ENCODE measurements around the gene SCN11A. TPM values are rescaled to one million over a fixed set of nuclear protein-coding genes. Genes with fewer than 3 reads are reported as not detected.

Gene SCN11A
- polyA plus RNA-seq, 1 donor from 2014 or later: 2.2 TPM

DNA sequence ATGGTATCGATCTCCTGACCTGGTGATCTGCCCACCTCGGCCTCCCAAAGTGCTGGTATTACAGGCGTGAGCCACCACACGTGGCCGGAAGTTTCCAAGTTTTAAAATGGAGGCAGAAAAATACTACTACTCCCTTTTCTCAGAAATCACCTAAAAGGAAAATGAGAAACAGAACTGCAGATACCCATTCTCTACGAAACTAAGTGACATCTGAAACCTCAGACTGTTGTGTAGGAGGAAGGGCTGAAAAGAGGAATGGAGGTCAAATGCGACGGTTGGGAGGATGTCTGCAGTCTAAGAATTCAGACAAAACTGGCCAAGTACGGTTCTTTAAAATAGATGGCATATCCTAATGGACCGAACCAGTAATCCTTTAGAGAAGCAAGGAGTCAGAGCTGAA, 24.2 kb upstream of the SCN11A start:
- TF ChIP-seq RAD21 (conservative IDR thresholded peaks at IDR 0.05) (no peak), TAF1 (IDR thresholded peaks at IDR 0.05; ENCODE audit: low read depth) (no peak), EP300 (conservative IDR thresholded peaks at IDR 0.05; ENCODE audit: poor library complexity, severe bottlenecking) (no peak), SMC3 (conservative IDR thresholded peaks at IDR 0.05; ENCODE audit: poor library complexity) (no peak), EZH2 (IDR thresholded peaks at IDR 0.05; ENCODE audit: borderline replicate concordance, insufficient read depth, low read length, poor library complexity, severe bottlenecking) (no peak), POLR2AphosphoS5 (IDR thresholded peaks at IDR 0.05) (no peak), MXI1 (conservative IDR thresholded peaks at IDR 0.05; ENCODE audit: poor library complexity, severe bottlenecking) (no peak)
- TF ChIP-seq, protein P1, sequence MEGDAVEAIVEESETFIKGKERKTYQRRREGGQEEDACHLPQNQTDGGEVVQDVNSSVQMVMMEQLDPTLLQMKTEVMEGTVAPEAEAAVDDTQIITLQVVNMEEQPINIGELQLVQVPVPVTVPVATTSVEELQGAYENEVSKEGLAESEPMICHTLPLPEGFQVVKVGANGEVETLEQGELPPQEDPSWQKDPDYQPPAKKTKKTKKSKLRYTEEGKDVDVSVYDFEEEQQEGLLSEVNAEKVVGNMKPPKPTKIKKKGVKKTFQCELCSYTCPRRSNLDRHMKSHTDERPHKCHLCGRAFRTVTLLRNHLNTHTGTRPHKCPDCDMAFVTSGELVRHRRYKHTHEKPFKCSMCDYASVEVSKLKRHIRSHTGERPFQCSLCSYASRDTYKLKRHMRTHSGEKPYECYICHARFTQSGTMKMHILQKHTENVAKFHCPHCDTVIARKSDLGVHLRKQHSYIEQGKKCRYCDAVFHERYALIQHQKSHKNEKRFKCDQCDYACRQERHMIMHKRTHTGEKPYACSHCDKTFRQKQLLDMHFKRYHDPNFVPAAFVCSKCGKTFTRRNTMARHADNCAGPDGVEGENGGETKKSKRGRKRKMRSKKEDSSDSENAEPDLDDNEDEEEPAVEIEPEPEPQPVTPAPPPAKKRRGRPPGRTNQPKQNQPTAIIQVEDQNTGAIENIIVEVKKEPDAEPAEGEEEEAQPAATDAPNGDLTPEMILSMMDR (IDR thresholded peaks at IDR 0.05; ENCODE audit: poor library complexity, severe bottlenecking): no peak
- TF ChIP-seq, protein P2, sequence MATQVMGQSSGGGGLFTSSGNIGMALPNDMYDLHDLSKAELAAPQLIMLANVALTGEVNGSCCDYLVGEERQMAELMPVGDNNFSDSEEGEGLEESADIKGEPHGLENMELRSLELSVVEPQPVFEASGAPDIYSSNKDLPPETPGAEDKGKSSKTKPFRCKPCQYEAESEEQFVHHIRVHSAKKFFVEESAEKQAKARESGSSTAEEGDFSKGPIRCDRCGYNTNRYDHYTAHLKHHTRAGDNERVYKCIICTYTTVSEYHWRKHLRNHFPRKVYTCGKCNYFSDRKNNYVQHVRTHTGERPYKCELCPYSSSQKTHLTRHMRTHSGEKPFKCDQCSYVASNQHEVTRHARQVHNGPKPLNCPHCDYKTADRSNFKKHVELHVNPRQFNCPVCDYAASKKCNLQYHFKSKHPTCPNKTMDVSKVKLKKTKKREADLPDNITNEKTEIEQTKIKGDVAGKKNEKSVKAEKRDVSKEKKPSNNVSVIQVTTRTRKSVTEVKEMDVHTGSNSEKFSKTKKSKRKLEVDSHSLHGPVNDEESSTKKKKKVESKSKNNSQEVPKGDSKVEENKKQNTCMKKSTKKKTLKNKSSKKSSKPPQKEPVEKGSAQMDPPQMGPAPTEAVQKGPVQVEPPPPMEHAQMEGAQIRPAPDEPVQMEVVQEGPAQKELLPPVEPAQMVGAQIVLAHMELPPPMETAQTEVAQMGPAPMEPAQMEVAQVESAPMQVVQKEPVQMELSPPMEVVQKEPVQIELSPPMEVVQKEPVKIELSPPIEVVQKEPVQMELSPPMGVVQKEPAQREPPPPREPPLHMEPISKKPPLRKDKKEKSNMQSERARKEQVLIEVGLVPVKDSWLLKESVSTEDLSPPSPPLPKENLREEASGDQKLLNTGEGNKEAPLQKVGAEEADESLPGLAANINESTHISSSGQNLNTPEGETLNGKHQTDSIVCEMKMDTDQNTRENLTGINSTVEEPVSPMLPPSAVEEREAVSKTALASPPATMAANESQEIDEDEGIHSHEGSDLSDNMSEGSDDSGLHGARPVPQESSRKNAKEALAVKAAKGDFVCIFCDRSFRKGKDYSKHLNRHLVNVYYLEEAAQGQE (IDR thresholded peaks at IDR 0.05; ENCODE audit: borderline replicate concordance): no peak
- H3K27me3 ChIP-seq (ENCODE audit: insufficient read depth, low read depth, low read length): no peaks in the 10 kb centered on the region
- H3K9me3 ChIP-seq (ENCODE audit: low read length): no peaks in the 10 kb centered on the region
- peaks cover 16% of the 10 kb centered on the region for H3K36me3 ChIP-seq (ENCODE audit: insufficient read depth, low read length)
- H3K4me3 ChIP-seq (ENCODE audit: low read length): no peak overlapping the region
- no peak overlapping the region for H2AFZ ChIP-seq (ENCODE audit: low read depth, low read length)
- H3K27ac ChIP-seq (ENCODE audit: low read length): no peak overlapping the region
- no peaks in the 10 kb centered on the region for H4K20me1 ChIP-seq (ENCODE audit: insufficient read depth)
- no peaks in the 10 kb centered on the region for H3K79me2 ChIP-seq (replicated peaks; ENCODE audit: insufficient read depth, low read length)
- no peaks in the 10 kb centered on the region for H3F3A ChIP-seq (ENCODE audit: insufficient read depth, low read length, poor library complexity, severe bottlenecking)
- no peaks in the 10 kb centered on the region for H3K9me2 ChIP-seq (ENCODE audit: insufficient read depth, low read length)
- no peak overlapping the region for H3K4me2 ChIP-seq (ENCODE audit: low read length)
- H3K9ac ChIP-seq (ENCODE audit: low read length): no peak overlapping the region

DNA sequence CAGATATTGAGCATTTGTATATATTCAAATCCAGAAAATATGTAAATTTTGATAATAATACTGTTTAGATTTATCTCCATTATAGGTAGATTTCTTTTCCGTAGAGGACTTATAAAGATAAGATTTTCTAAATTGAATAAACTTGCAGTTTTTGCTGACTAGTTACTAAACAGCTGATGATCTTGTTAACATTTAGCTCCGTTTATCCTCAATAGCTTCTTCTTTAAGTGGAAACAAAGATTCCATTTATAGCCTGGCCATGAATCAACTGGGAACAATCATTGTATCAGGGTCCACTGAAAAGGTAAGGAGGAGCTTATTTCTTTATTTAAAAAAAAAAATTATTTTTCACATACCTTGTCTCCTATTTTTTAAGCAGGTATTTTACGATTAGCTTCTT, 16.8 kb upstream of the SCN11A start:
- Histone ChIP-seq H3K79me2 (replicated peaks; ENCODE audit: insufficient read depth, low read length) (peaks cover 11% of the 10 kb centered on the region), H4K20me1 (ENCODE audit: insufficient read depth) (no peaks in the 10 kb centered on the region), H3K9me3 (ENCODE audit: low read length) (no peaks in the 10 kb centered on the region), H3K27me3 (ENCODE audit: insufficient read depth, low read depth, low read length) (no peaks in the 10 kb centered on the region), H3K27ac (ENCODE audit: low read length) (no peak overlapping the region), H3K4me2 (ENCODE audit: low read length) (no peak overlapping the region), H3K4me3 (ENCODE audit: low read length) (no peak overlapping the region), H3K9ac (ENCODE audit: low read length) (no peak overlapping the region), H3K9me2 (ENCODE audit: insufficient read depth, low read length) (no peaks in the 10 kb centered on the region), H2AFZ (ENCODE audit: low read depth, low read length) (no peak overlapping the region), H3K36me3 (ENCODE audit: insufficient read depth, low read length) (no peaks in the 10 kb centered on the region), H3F3A (ENCODE audit: insufficient read depth, low read length, poor library complexity, severe bottlenecking) (no peaks in the 10 kb centered on the region)
- TF ChIP-seq MXI1 (conservative IDR thresholded peaks at IDR 0.05; ENCODE audit: poor library complexity, severe bottlenecking): no peak
- TF ChIP-seq, protein P1 (IDR thresholded peaks at IDR 0.05; ENCODE audit: poor library complexity, severe bottlenecking): no peak
- no peak for TF ChIP-seq EZH2 (IDR thresholded peaks at IDR 0.05; ENCODE audit: borderline replicate concordance, insufficient read depth, low read length, poor library complexity, severe bottlenecking)

Measured in neural cell (in vitro differentiated cells).